Fibroblast of villous mesenchyme (primary cell): ENCODE measurements around the gene PPFIA2. TPM values are rescaled to one million over a fixed set of nuclear protein-coding genes. Genes with fewer than 3 reads are reported as not detected.

Experiments
- DNase-seq: peaks from one replicate; pipeline ENCODE4 v3.0.0-alpha.2; 2010; ENCODE audit warnings: low read depth
- H3K4me3 ChIP-seq: 2 replicates; pipeline ENCODE4 v1.5.1; 2011; ENCODE audit warnings: low read depth, mild to moderate bottlenecking, low read length
- total RNA-seq: library from RNA; depleted of rRNA; stranded (reverse); fragments of >200 nt; gene quantifications from 2 replicates; pipeline ENCODE4 v1.2.3, GENCODE V29; 2012
- TF ChIP-seq, protein P1 (sequence below): IDR thresholded peaks from 2 replicates; pipeline ENCODE4 v1.5.1; 2012; ENCODE audit warnings: low read depth, mild to moderate bottlenecking, low read length; ENCODE audit not compliant: insufficient read depth

Gene PPFIA2
- total RNA-seq, 1 donor: 4.7 TPM

DNA sequence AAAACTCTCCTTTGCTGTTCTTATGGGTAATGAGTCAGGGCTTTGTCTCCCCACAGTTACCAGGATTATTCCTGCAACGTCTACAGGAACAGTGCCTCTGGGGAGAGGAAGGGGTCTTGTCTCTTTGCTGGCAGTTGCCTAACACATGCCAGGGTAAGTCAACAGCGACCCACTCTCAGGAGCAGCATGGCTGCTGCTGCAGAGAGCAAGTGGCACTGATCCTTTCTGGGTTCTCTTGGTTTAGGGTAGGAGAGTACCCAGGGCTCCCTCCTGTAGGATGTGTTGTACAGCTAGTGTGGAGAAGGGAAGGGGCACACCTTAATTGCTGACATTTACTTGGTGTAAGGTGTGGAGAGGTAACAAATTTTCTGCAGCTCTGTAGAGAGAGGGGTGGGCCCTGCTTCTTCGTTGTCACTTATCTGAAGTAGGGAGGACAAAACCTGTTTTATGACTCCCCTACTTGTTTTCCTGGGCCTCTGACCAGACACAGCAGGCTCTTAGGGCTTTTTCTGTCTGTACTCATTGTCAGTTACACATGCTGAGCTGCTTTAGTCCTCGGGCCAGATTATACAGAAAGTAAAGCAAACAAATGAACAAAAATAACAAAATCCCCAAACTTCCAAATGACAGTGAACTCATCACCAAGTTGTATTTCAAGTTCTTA is 513.1 kb downstream of the PPFIA2 start:
- H3K4me3 ChIP-seq: no peak overlapping the region
- DNase-seq: peak; percentile 29
- TF ChIP-seq, protein P1, sequence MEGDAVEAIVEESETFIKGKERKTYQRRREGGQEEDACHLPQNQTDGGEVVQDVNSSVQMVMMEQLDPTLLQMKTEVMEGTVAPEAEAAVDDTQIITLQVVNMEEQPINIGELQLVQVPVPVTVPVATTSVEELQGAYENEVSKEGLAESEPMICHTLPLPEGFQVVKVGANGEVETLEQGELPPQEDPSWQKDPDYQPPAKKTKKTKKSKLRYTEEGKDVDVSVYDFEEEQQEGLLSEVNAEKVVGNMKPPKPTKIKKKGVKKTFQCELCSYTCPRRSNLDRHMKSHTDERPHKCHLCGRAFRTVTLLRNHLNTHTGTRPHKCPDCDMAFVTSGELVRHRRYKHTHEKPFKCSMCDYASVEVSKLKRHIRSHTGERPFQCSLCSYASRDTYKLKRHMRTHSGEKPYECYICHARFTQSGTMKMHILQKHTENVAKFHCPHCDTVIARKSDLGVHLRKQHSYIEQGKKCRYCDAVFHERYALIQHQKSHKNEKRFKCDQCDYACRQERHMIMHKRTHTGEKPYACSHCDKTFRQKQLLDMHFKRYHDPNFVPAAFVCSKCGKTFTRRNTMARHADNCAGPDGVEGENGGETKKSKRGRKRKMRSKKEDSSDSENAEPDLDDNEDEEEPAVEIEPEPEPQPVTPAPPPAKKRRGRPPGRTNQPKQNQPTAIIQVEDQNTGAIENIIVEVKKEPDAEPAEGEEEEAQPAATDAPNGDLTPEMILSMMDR: no peak

DNA sequence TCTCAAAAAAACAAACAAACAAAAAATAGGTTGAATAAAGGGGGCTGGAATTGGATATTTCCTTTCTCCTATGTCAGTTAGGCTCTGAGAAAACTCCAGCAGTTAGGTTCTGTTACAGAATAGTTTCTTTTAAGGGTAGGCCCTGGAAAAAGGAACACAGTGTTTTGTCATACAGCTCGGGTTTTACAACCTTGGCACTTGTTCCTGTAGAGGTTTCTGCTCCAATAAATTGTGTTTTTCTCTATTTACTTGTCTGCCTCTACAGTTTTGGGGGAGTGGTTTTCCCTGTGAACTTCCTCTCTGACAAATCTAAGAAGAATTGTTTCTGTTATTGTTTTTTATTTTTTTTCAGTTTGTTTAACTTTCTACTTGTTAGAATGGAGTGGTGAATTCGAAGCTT is 513.7 kb downstream of the PPFIA2 start:
- H3K4me3 ChIP-seq: no peak overlapping the region
- TF ChIP-seq, protein P1: no peak
- peak; percentile 83 for DNase-seq

DNA sequence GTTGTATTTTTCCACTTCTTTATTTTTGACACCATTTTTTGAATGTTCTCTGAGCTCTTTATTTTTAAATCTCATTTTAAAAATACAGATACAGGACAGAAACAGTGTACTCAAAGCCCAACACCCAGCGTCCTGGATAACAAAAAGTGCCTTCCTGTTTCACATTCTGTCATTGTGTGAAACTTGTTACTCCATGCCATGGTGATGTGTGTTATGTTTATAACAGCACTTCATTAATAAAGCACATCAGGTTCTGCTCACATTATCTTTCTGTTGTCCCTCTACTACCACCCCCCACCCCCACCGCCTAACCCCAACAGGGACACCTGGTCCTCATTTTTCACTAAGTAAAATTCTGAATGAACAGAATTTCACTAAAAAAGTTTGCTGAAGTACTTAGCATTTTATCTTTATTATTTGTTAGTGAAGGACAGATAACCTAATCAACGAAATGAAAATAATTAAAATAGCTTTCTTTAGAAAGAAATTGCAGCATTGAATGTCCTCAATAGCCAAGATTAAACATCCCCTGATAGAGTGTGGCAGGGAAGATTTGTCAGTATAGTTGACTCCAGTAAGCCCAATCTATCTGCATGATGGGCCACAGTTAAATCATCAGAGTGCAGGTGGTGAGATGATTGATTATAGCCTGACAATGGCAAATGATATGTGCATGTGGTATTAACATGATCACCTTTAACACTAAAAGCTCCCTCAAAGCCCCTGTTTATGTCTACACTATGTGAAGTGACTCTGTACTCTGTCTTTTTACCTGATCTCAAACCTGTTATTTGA is 527.4 kb downstream of the PPFIA2 start:
- no peak for DNase-seq
- no peak overlapping the region for H3K4me3 ChIP-seq
- TF ChIP-seq, protein P1: no peak

DNA sequence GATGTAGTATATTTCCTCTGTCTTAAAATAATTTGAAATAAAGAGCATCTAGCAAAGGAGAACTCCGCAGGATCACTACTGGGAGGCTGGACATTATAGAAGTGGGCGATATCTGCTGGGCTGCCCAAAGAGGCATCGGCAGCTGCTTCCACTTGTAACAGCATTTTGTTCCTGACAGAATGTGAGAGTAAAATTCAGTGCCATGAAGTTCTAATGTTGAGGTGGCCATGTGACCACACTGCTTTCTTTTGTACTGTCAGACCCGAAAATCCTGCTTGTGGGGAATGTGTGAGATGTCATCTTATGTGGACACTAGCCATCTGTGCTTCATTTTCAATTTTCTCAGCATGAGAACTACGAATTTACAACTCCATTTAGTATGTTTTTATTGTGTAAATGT is 529.4 kb downstream of the PPFIA2 start:
- H3K4me3 ChIP-seq: no peak overlapping the region
- TF ChIP-seq, protein P1: no peak
- DNase-seq: no peak

DNA sequence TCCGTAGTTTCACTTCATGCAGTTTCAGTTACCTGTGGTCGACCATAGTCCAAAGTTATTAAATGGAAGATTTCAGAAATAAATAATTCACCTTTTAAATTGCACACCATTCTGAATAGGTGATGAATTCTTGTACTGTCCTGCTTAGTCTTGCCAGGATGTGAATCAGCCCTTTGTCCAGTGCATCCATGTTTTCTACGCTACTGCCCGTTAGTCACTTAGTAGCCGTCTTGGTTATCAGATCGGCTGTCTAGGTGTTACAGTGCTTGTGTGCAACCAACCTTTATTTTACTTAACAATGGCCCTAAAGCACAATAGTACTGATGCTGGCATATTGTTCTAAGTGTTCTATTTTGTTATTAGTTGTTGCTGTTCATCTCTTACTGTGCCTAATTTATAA is 534.5 kb downstream of the PPFIA2 start:
- TF ChIP-seq, protein P1: no peak
- no peak for DNase-seq
- H3K4me3 ChIP-seq: no peak overlapping the region

DNA sequence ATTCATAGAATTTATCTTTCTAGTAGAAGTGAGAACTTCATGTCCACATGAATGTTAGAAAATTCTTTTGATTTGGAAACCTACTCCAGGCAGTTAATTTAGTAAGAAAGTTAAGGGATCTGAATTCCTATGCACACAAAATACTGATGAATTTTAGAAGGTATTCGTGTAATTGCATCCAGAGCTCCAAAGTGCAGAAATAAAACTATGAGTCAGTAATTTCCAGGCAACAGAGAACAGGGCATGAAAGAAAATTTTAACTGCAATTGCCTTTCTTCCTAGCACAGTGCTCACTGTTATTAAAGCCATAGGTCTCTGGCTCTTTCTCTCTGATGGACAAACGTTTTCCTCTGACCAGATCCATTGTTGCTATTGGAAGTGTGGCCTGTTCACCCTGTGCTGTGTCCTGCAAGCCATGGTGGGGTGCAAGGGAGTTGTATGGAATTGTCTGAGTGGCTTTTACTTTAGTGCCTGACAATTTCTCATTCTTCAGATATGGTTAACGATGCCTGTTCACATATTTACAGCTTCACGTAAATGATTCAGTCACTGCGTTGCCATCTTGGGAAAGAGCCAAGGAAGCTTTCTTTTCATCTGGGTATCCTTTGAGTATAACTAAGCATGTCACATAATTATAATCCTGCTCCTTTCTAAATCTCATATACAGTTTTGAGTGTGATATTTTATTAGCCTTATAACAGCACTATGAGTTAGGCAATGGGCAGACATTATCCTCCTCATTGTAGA is 536.1 kb downstream of the PPFIA2 start:
- no peak overlapping the region for H3K4me3 ChIP-seq
- TF ChIP-seq, protein P1: no peak
- DNase-seq: no peak
